Naive B cell (primary cell): ENCODE results near the gene HOXD13. TPM values are rescaled to one million over a fixed set of nuclear protein-coding genes. Genes with fewer than 3 reads are reported as not detected.
A peak's percentile ranks its signal among the peaks of the same experiment; 100 is the strongest.

Experiments used
- ATAC-seq, 2 donors: fragments of 150-1000 bp; cut with Tn5 transposase; 2 replicates each; pipeline ENCODE4 v1.10.0; 2021; ENCODE audit warnings: low read depth in 2 of 2, mild to moderate bottlenecking in 2 of 2, moderate library complexity in 2 of 2
- DNase-seq: peaks from one replicate; pipeline ENCODE4 v3.0.0; 2022
- H3K27ac Mint-ChIP-seq, 6 donors: one replicate each; pipeline ENCODE4 v1.8.0; 2020 to 2022; ENCODE audit warnings: mild to moderate bottlenecking in 6 of 6, mixed read lengths in 6 of 6, moderate library complexity in 5 of 6, inconsistent platforms in 2 of 6
- H3K27me3 Mint-ChIP-seq, 3 donors: one replicate each; pipeline ENCODE4 v1.8.0; 2021 to 2022; ENCODE audit warnings: mixed read lengths in 3 of 3, mild to moderate bottlenecking in 1 of 3
- H3K36me3 Mint-ChIP-seq, 2 donors: one replicate each; pipeline ENCODE4 v1.8.0; 2020 to 2022; ENCODE audit warnings: mixed read lengths in 2 of 2, inconsistent platforms in 1 of 2, mild to moderate bottlenecking in 1 of 2
- H3K4me1 Mint-ChIP-seq, 3 donors: one replicate each; pipeline ENCODE4 v1.8.0; 2020 to 2022; ENCODE audit warnings: mixed read lengths in 3 of 3, inconsistent platforms in 1 of 3, mild to moderate bottlenecking in 1 of 3, moderate library complexity in 1 of 3
- H3K4me3 Mint-ChIP-seq, 8 donors: one replicate each; pipeline ENCODE4 v1.8.0; 2020 to 2022; ENCODE audit warnings: mild to moderate bottlenecking in 8 of 8, mixed read lengths in 8 of 8, moderate library complexity in 8 of 8, inconsistent platforms in 2 of 8
- H3K9me3 Mint-ChIP-seq, 7 donors: one replicate each; pipeline ENCODE4 v1.8.0; 2020 to 2022; ENCODE audit warnings: mixed read lengths in 7 of 7, mild to moderate bottlenecking in 5 of 7, inconsistent platforms in 2 of 7, moderate library complexity in 1 of 7
- polyA plus RNA-seq, 6 donors: library from polyadenylated mRNA; unstranded; fragments of 300-500 nt; fragmentation: Illumina TruSeq; gene quantifications; one replicate each; pipeline ENCODE4 v1.2.3, GENCODE V29; 2021; ENCODE audit warnings: low read depth in 6 of 6

Gene HOXD13
- polyA plus RNA-seq, 6 donors from 2014 or later = not detected

- H3K36me3 Mint-ChIP-seq = peaks cover 0 to 35% of the 10 kb centered on the region in 2 donors
- no peak for DNase-seq
- H3K27me3 Mint-ChIP-seq = peaks cover 77 to 88% (median 86%) of the 10 kb centered on the region in 3 donors
- H3K27ac Mint-ChIP-seq = peak overlapping the region in 1 of 6 donors; percentile 95
- peak overlapping the region in 3 of 8 donors; percentile 16 to 70 (median 47) for H3K4me3 Mint-ChIP-seq
- ATAC-seq = no peak
- peaks cover 16 to 28% (median 26%) of the 10 kb centered on the region in 3 donors for H3K4me1 Mint-ChIP-seq
- H3K9me3 Mint-ChIP-seq = peaks cover 4 to 37% (median 16%) of the 10 kb centered on the region in 7 donors
These were observed 47.4 kb downstream of the HOXD13 start for GRCh38 chr2:176139661-176140512.

- Mint-ChIP-seq H3K27me3 (peaks cover 77 to 88% (median 86%) of the 10 kb centered on the region in 3 donors), H3K4me3 (peak overlapping the region in 6 of 8 donors; percentile 16 to 69 (median 22)), H3K4me1 (peaks cover 14 to 26% (median 21%) of the 10 kb centered on the region in 3 donors), H3K27ac (peak overlapping the region in 3 of 6 donors; percentile 9 to 84 (median 71)), H3K36me3 (peaks cover 0 to 28% of the 10 kb centered on the region in 2 donors), H3K9me3 (peaks cover 4 to 39% (median 16%) of the 10 kb centered on the region in 7 donors)
- DNase-seq (no peak), ATAC-seq (peak; percentile 60 to 63)
These were observed 48.2 kb downstream of the HOXD13 start for GRCh38 chr2:176140513-176141317.

GRCh38 chr2:176142281-176142680 lies 49.8 kb downstream of the HOXD13 start:
- Mint-ChIP-seq H3K4me3 (no peak overlapping the region), H3K4me1 (peaks cover 9 to 16% (median 15%) of the 10 kb centered on the region in 3 donors), H3K27me3 (peaks cover 82 to 91% (median 89%) of the 10 kb centered on the region in 3 donors), H3K27ac (no peak overlapping the region), H3K9me3 (peaks cover 4 to 39% (median 14%) of the 10 kb centered on the region in 7 donors), H3K36me3 (peaks cover 0 to 23% of the 10 kb centered on the region in 2 donors)
- ATAC-seq (no peak), DNase-seq (no peak)

Other genes starting within 250 kb of the HOXD13 start
- 10 to 100 TPM in 4 of 6 donors, 1 to 10 TPM in 2; 7.1 to 15.6 (median 10.2) TPM for gene LNPK, start 90.5 kb upstream of the HOXD13 start, polyA plus RNA-seq
- gene EVX2, start 8.8 kb upstream of the HOXD13 start, polyA plus RNA-seq = not detected
- gene HOXD12, start 7.1 kb downstream of the HOXD13 start, polyA plus RNA-seq = not detected
- gene HOXD11, start 14.6 kb downstream of the HOXD13 start, polyA plus RNA-seq = not detected
- gene HOXD10, start 24.1 kb downstream of the HOXD13 start, polyA plus RNA-seq = not detected
- gene HOXD9, start 30.0 kb downstream of the HOXD13 start, polyA plus RNA-seq = not detected
- not detected for gene HOXD8, start 37.0 kb downstream of the HOXD13 start, polyA plus RNA-seq
- gene HOXD4, start 58.8 kb downstream of the HOXD13 start, polyA plus RNA-seq = not detected
- not detected for gene HOXD3, start 64.6 kb downstream of the HOXD13 start, polyA plus RNA-seq
- not detected for gene HOXD1, start 95.9 kb downstream of the HOXD13 start, polyA plus RNA-seq
- 10 to 100 TPM; 10.7 to 44.4 (median 19.3) TPM for gene MTX2, start 176.7 kb downstream of the HOXD13 start, polyA plus RNA-seq